HG03342 (cell line): ENCODE measurements around the gene IL19.

Experiments
- ATAC-seq: cut with Tn5 transposase; IDR thresholded peaks from one replicate; pipeline ENCODE4 v1.9.1; 2021; ENCODE audit warnings: mild to moderate bottlenecking, moderate library complexity; ENCODE audit not compliant: unreplicated experiment

Gene IL19

GRCh38 chr1:206828765-206829164, 58.2 kb downstream of the IL19 start:
- no peak for ATAC-seq

- no peak for ATAC-seq
These were observed 58.7 kb downstream of the IL19 start for GRCh38 chr1:206829282-206829681.

GRCh38 chr1:206829875-206830274, 59.3 kb downstream of the IL19 start:
- ATAC-seq = no peak

- ATAC-seq = no peak
These were observed 61.1 kb downstream of the IL19 start for GRCh38 chr1:206831650-206832049.

GRCh38 chr1:206832352-206832880, 61.8 kb downstream of the IL19 start:
- no peak for ATAC-seq

GRCh38 chr1:206833106-206833680, 62.6 kb downstream of the IL19 start:
- ATAC-seq = no peak

GRCh38 chr1:206833801-206834200, 63.2 kb downstream of the IL19 start:
- ATAC-seq = no peak

- no peak for ATAC-seq
These were observed 63.6 kb downstream of the IL19 start for GRCh38 chr1:206834217-206834616.

GRCh38 chr1:206834711-206835110, 64.1 kb downstream of the IL19 start:
- no peak for ATAC-seq

GRCh38 chr1:206835186-206835585, 64.6 kb downstream of the IL19 start:
- ATAC-seq = no peak

- ATAC-seq = no peak
These were observed 65.5 kb downstream of the IL19 start for GRCh38 chr1:206836111-206836510.

- ATAC-seq = no peak
These were observed 68.5 kb downstream of the IL19 start for GRCh38 chr1:206839006-206839560.

GRCh38 chr1:206839857-206840256, 69.3 kb downstream of the IL19 start:
- ATAC-seq = no peak

- no peak for ATAC-seq
These were observed 71.2 kb downstream of the IL19 start for GRCh38 chr1:206841609-206842323.

- no peak for ATAC-seq
These were observed 72.3 kb downstream of the IL19 start for GRCh38 chr1:206842854-206843253.

GRCh38 chr1:206843626-206844025, 73.1 kb downstream of the IL19 start:
- no peak for ATAC-seq

- no peak for ATAC-seq
These were observed 75.9 kb downstream of the IL19 start for GRCh38 chr1:206846487-206846886.

- no peak for ATAC-seq
These were observed 76.8 kb downstream of the IL19 start for GRCh38 chr1:206847337-206847834.

- no peak for ATAC-seq
These were observed 77.4 kb downstream of the IL19 start for GRCh38 chr1:206847946-206848345.

GRCh38 chr1:206850401-206850800, 79.8 kb downstream of the IL19 start:
- no peak for ATAC-seq

- no peak for ATAC-seq
These were observed 80.9 kb downstream of the IL19 start for GRCh38 chr1:206851341-206852010.
